Measurements from ENCODE around the gene EPGN. TPM values are rescaled to one million over a fixed set of nuclear protein-coding genes. Genes with fewer than 3 reads are reported as not detected.

The EPGN gene
- total and polyA plus RNA-seq, 8 donors = 0.73 to 1.8 (median 0.87) TPM; not detected in 5

- Histone ChIP-seq H3K36me3 (no peaks in the 10 kb centered on the region), H3K27ac (no peak overlapping the region), H3K27me3 (no peaks in the 10 kb centered on the region), H3K4me1 (no peaks in the 10 kb centered on the region), H3K4me3 (no peak overlapping the region), H3K9me3 (no peaks in the 10 kb centered on the region)
- TF ChIP-seq POLR2A (IDR thresholded peaks at IDR 0.05) (no peak), EP300 (IDR thresholded peaks at IDR 0.05) (no peak), POLR2AphosphoS5 (IDR thresholded peaks at IDR 0.05) (no peak), CTCF (IDR thresholded peaks at IDR 0.05) (no peak)
- DNase-seq = no peak
- intact Hi-C loops (cut with DNase I; ENCODE audit: low total_unique reads) = no loop called here
Observed at GRCh38 chr4:74287791-74288190, 20.5 kb upstream of the EPGN start.

GRCh38 chr4:74291471-74291870 lies 16.8 kb upstream of the EPGN start:
- WGBS, 5 donors = 89 to 96% (median 93%) methylated on average over 1 of the region's 1 CpG
- Histone ChIP-seq H3K4me3 (no peak overlapping the region), H3K36me3 (no peaks in the 10 kb centered on the region), H3K27me3 (no peaks in the 10 kb centered on the region), H3K4me1 (no peaks in the 10 kb centered on the region), H3K9me3 (no peaks in the 10 kb centered on the region), H3K27ac (no peak overlapping the region)
- intact Hi-C loops (cut with DNase I; ENCODE audit: low total_unique reads) = no loop called here
- no peak for TF ChIP-seq CTCF (IDR thresholded peaks at IDR 0.05)
- no peak for TF ChIP-seq POLR2A (IDR thresholded peaks at IDR 0.05)
- TF ChIP-seq EP300 (IDR thresholded peaks at IDR 0.05) = no peak
- TF ChIP-seq POLR2AphosphoS5 (IDR thresholded peaks at IDR 0.05) = no peak
- DNase-seq = no peak

GRCh38 chr4:74292111-74292870 lies 16.0 kb upstream of the EPGN start:
- Histone ChIP-seq H3K4me1 (no peaks in the 10 kb centered on the region), H3K27me3 (no peaks in the 10 kb centered on the region), H3K4me3 (no peak overlapping the region), H3K36me3 (no peaks in the 10 kb centered on the region), H3K27ac (no peak overlapping the region), H3K9me3 (no peaks in the 10 kb centered on the region)
- TF ChIP-seq CTCF (IDR thresholded peaks at IDR 0.05) (no peak), POLR2A (IDR thresholded peaks at IDR 0.05) (no peak), EP300 (IDR thresholded peaks at IDR 0.05) (no peak), POLR2AphosphoS5 (IDR thresholded peaks at IDR 0.05) (no peak)
- no peak for DNase-seq
- intact Hi-C loops (cut with DNase I; ENCODE audit: low total_unique reads) = no loop called here

- H3K4me3 ChIP-seq = no peak overlapping the region
- DNase-seq = no peak
- no peaks in the 10 kb centered on the region for H3K36me3 ChIP-seq
- H3K9me3 ChIP-seq = no peaks in the 10 kb centered on the region
- TF ChIP-seq POLR2A (IDR thresholded peaks at IDR 0.05) (no peak), EP300 (IDR thresholded peaks at IDR 0.05) (no peak), POLR2AphosphoS5 (IDR thresholded peaks at IDR 0.05) (no peak), CTCF (IDR thresholded peaks at IDR 0.05) (no peak)
- no peaks in the 10 kb centered on the region for H3K27me3 ChIP-seq
- H3K4me1 ChIP-seq = no peaks in the 10 kb centered on the region
- WGBS, 5 donors = 88 to 95% (median 91%) methylated on average over 2 of the region's 2 CpGs
- intact Hi-C loops (cut with DNase I; ENCODE audit: low total_unique reads) = no loop called here
- H3K27ac ChIP-seq = no peak overlapping the region
Observed at GRCh38 chr4:74293558-74293957, 14.7 kb upstream of the EPGN start.

All from stomach (tissue), 9 donors.